ENCODE measurements around the gene CLNK. TPM values are rescaled to one million over a fixed set of nuclear protein-coding genes. Genes with fewer than 3 reads are reported as not detected.

Gene CLNK
- total and polyA plus RNA-seq, 4 donors: 0.04 to 0.57 (median 0.14) TPM; not detected in 1

- H3K27me3 ChIP-seq (ENCODE audit: control insufficient read depth in 3 of 3, insufficient read depth in 3 of 3, low read length in 2 of 3): no peaks in the 10 kb centered on the region
- no peak for TF ChIP-seq CTCF (IDR thresholded peaks at IDR 0.05; ENCODE audit: control extremely low read depth, extremely low read depth)
Measured at GRCh38 chr4:10590896-10591295, 93.7 kb downstream of the CLNK start.

GRCh38 chr4:10589799-10590198, 94.8 kb downstream of the CLNK start:
- Histone ChIP-seq H3K27ac (ENCODE audit: low read depth in 1 of 2, low read length in 1 of 2) (no peak overlapping the region), H3K36me3 (ENCODE audit: control insufficient read depth in 4 of 4, insufficient read depth in 4 of 4, low read length in 4 of 4) (no peaks in the 10 kb centered on the region), H3K4me1 (ENCODE audit: control insufficient read depth in 5 of 5, insufficient read depth in 5 of 5, low read length in 5 of 5) (no peaks in the 10 kb centered on the region), H3K4me3 (no peak overlapping the region), H3K9me3 (ENCODE audit: control insufficient read depth in 4 of 4, insufficient read depth in 3 of 4, low read length in 3 of 4) (peaks cover 0 to 2% (median 0%) of the 10 kb centered on the region in 4 donors), H3K27me3 (ENCODE audit: control insufficient read depth in 3 of 3, insufficient read depth in 3 of 3, low read length in 2 of 3) (no peaks in the 10 kb centered on the region), H3K9ac (ENCODE audit: insufficient read depth in 1 of 2, low read length in 2 of 2) (no peak overlapping the region)
- peak in 1 of 3 donors; percentile 29 for DNase-seq
- ATAC-seq (ENCODE audit: insufficient read depth, low FRiP score): no peak
- 10 to 37% methylated on average over 5 of the region's 5 CpGs for WGBS, 2 donors
- TF ChIP-seq CTCF (IDR thresholded peaks at IDR 0.05; ENCODE audit: control extremely low read depth, extremely low read depth): no peak

More at GRCh38 chr4:10590896-10591295, 93.7 kb downstream of the CLNK start:
- no peak overlapping the region for H3K4me3 ChIP-seq
- no peaks in the 10 kb centered on the region for H3K4me1 ChIP-seq (ENCODE audit: control insufficient read depth in 5 of 5, insufficient read depth in 5 of 5, low read length in 5 of 5)
- H3K27ac ChIP-seq (ENCODE audit: low read depth in 1 of 2, low read length in 1 of 2): no peak overlapping the region
- H3K9me3 ChIP-seq (ENCODE audit: control insufficient read depth in 4 of 4, insufficient read depth in 3 of 4, low read length in 3 of 4): peaks cover 0 to 2% (median 0%) of the 10 kb centered on the region in 4 donors
- DNase-seq: no peak
- no peak overlapping the region for H3K9ac ChIP-seq (ENCODE audit: insufficient read depth in 1 of 2, low read length in 2 of 2)
- H3K36me3 ChIP-seq (ENCODE audit: control insufficient read depth in 4 of 4, insufficient read depth in 4 of 4, low read length in 4 of 4): no peaks in the 10 kb centered on the region
- no peak for ATAC-seq (ENCODE audit: insufficient read depth, low FRiP score)
- WGBS, 2 donors: 90 to 94% methylated on average over 6 of the region's 6 CpGs

- no peak for TF ChIP-seq CTCF (IDR thresholded peaks at IDR 0.05; ENCODE audit: control extremely low read depth, extremely low read depth)
- no peak overlapping the region for H3K9ac ChIP-seq (ENCODE audit: insufficient read depth in 1 of 2, low read length in 2 of 2)
- 79 to 84% methylated on average over 7 of the region's 7 CpGs for WGBS, 2 donors
- H3K27ac ChIP-seq (ENCODE audit: low read depth in 1 of 2, low read length in 1 of 2): no peak overlapping the region
- no peak for DNase-seq
- no peak for ATAC-seq (ENCODE audit: insufficient read depth, low FRiP score)
- H3K9me3 ChIP-seq (ENCODE audit: control insufficient read depth in 4 of 4, insufficient read depth in 3 of 4, low read length in 3 of 4): peaks cover 0 to 2% (median 0%) of the 10 kb centered on the region in 4 donors
- no peaks in the 10 kb centered on the region for H3K36me3 ChIP-seq (ENCODE audit: control insufficient read depth in 4 of 4, insufficient read depth in 4 of 4, low read length in 4 of 4)
- no peaks in the 10 kb centered on the region for H3K27me3 ChIP-seq (ENCODE audit: control insufficient read depth in 3 of 3, insufficient read depth in 3 of 3, low read length in 2 of 3)
- H3K4me1 ChIP-seq (ENCODE audit: control insufficient read depth in 5 of 5, insufficient read depth in 5 of 5, low read length in 5 of 5): peaks cover 0 to under 1% (median 0%) of the 10 kb centered on the region in 5 donors
- no peak overlapping the region for H3K4me3 ChIP-seq
Measured at GRCh38 chr4:10589321-10589720, 95.2 kb downstream of the CLNK start.

GRCh38 chr4:10587697-10588096, 96.9 kb downstream of the CLNK start:
- DNase-seq (no peak), ATAC-seq (ENCODE audit: insufficient read depth, low FRiP score) (no peak)
- Histone ChIP-seq H3K27me3 (ENCODE audit: control insufficient read depth in 3 of 3, insufficient read depth in 3 of 3, low read length in 2 of 3) (no peaks in the 10 kb centered on the region), H3K9ac (ENCODE audit: insufficient read depth in 1 of 2, low read length in 2 of 2) (no peak overlapping the region), H3K4me1 (ENCODE audit: control insufficient read depth in 5 of 5, insufficient read depth in 5 of 5, low read length in 5 of 5) (peaks cover 0 to 5% (median 2%) of the 10 kb centered on the region in 5 donors), H3K27ac (ENCODE audit: low read depth in 1 of 2, low read length in 1 of 2) (no peak overlapping the region), H3K36me3 (ENCODE audit: control insufficient read depth in 4 of 4, insufficient read depth in 4 of 4, low read length in 4 of 4) (no peaks in the 10 kb centered on the region), H3K9me3 (ENCODE audit: control insufficient read depth in 4 of 4, insufficient read depth in 3 of 4, low read length in 3 of 4) (peaks cover 0 to 2% (median 0%) of the 10 kb centered on the region in 4 donors), H3K4me3 (no peak overlapping the region)
- WGBS, 2 donors: 26 to 46% methylated on average over 8 of the region's 8 CpGs
- TF ChIP-seq CTCF (IDR thresholded peaks at IDR 0.05; ENCODE audit: control extremely low read depth, extremely low read depth): no peak
